Eye (tissue), 1 donor: Measurements from ENCODE around the gene EFNA2.
"Not testable (repeated sequence)": the region's sequence is repeated elsewhere in the genome, so short reads cannot be mapped to it uniquely, and the experiment has no call there.

Experiments used
- DNase-seq: peaks from one replicate; pipeline ENCODE4 v3.0.0-alpha.2; 2015

The EFNA2 gene

DNA sequence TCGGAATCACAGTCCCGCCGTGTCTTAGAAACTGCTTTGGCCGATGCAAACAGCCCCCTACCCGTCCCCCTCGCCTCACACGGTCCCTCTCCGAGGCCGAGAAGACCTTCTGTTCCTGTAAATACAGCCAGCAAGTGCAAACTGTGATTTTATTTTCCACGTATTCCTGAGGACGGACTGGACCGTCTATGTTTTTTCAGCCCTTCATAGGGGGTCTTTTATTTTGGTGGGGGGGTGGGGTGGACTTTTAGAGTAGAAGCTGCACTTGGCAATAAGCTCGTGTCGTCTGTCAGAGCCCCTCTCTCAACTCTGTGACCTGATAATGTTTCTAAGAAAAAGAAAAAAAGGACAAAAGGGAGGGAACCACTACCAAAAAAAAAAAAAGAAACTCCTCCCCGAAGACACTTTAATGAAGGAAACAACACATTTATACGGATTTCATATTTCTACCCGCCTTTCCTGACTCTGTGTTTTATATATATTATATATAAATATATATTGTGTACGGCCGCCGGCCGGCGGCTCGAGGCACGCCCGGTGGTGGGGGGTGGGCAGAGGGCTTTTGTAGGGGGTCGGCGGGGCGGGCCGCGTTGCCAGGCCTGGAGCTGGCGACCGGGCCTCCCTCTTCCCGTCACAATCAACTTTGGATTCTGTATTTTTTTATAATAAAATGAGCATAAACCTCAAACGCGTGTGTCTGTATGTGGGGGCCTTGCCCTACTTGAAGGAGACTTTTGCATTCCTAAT, 15.2 kb downstream of the EFNA2 start:
- no peak for DNase-seq

DNA sequence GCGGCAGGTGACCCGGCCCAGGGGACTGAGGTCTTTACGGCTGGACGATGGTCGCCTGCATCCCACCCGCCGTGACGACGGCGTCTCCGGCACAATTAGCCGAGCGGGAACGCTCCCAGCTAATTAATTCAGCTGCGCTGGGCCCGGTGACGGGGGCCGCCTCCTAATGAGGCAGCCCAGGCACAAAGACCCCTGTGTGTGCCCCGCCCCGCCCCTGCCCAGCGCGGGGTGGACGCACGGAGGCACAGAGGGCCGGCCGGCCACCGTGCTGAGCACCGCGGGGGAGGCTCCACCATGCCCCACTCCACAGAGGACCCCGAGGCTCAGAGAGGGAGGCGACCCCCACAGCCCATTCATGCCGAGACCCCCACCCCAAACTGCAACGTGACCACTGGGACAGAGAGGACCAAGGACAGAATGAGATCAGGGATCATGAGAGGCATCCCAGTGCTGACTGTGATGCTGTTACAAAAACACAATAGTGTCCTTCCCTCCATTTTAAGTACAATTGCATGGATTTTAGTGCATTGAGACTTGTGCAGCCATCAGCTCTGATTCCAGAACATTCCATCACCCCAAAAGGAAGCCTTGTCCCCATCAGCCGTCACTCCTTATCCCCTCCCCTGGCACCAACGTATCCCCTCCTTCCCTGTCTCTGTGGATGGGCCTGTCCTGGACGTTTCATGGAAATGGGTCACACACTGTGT, 17.0 kb downstream of the EFNA2 start:
- peak; percentile 85 for DNase-seq

GRCh38 chr19:1304197-1304924, 18.7 kb downstream of the EFNA2 start:
- no peak for DNase-seq

DNA sequence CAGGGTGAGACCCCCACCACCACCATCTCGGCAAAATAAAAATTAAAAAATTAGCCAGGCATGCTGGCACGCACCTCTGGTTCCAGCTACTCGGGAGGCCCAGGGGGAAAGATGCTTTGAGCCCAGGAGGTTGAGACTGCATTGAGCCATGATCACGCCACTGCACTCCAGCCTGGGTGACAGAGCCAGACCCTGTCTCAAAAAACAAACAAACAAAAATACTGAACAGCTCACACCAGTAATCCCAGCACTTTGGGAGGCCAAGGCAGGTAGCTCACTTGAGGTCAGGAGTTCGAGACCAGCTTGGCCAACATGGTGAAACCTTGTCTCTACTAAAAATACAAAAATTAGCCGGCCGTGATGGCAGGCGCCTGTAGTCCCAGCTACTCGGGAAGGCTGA, 19.7 kb downstream of the EFNA2 start:
- DNase-seq: not testable (repeated sequence)

DNA sequence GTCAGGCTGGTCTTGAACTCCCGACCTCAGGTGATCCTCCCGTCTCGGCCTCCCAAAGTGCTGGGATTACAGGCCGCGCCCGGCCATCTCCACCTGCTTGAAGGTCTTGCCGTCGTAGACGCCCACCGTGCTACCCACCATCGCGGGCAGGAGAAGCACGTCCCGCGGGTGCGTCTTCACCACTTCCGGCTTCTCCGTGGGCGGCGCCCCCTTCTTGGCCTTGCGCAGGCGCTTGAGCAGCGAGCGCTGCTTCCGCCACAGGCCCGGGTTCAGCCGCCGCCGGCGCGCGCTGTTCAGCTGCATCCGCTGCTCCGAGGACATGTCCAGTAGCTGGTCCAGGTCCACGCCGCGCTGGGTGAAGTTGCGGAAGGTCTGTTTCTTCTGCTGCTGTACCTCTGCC, 21.6 kb downstream of the EFNA2 start:
- no peak for DNase-seq

DNA sequence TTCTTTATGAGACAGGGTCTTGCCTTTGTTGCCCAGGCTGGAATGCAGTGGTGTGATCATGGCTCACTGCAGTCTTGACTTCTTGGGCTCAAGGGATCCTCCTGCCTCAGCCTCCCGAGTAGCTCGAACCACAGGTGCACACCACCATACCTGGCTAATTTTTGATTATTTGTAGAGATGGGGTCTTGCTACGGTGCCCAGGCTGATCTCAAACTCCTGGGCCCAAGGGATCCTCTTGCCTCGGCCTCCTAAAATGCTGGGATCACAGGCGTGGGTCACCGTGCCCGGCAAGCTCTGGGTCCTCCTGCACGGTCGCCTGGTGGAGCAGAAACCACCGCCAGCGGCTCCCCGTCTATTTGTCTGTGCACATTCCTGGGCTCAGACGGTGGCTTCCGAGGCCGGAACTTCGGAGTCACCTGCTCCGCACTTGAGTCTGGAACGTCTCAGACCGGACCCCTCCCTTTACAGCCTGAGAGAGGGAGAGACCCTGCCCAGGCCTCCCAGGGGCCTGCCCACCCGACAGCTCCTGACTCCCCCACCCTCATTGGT, 22.2 kb downstream of the EFNA2 start:
- no peak for DNase-seq

- DNase-seq: no peak
Observed at GRCh38 chr19:1308718-1309117, 23.0 kb downstream of the EFNA2 start.

GRCh38 chr19:1309977-1310852, 24.5 kb downstream of the EFNA2 start:
- DNase-seq: no peak

- DNase-seq: no peak
Observed at GRCh38 chr19:1310853-1311180, 25.1 kb downstream of the EFNA2 start.

DNA sequence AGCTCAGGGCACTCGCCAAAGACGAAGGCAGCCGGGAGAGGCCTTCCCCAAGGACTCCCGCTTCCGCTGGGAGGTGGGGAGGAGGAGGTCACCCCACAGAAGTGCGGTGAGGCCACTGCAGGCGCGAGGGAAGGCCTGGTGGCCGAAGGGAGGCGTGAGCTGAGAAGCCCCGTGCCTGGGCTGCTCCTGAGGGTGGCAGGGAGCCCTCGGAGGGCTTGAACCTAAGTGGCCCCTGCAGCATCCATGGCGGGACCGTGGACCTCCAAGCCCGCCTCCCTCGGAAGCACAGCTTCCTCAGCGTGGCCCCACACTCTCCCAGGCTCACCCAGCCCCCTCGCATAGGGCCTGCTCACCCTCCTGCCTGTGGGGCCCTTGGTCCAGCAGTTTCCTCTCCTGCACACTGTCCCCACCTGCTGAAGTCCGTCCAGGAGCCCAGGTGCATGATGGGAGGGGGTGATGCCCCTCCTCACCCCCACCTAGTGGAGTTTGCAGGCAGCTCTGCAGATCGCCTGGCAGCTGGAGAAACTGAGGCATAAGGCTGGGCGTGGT, 25.9 kb downstream of the EFNA2 start:
- DNase-seq: no peak

GRCh38 chr19:1312767-1313694, 27.4 kb downstream of the EFNA2 start:
- DNase-seq: no peak

DNA sequence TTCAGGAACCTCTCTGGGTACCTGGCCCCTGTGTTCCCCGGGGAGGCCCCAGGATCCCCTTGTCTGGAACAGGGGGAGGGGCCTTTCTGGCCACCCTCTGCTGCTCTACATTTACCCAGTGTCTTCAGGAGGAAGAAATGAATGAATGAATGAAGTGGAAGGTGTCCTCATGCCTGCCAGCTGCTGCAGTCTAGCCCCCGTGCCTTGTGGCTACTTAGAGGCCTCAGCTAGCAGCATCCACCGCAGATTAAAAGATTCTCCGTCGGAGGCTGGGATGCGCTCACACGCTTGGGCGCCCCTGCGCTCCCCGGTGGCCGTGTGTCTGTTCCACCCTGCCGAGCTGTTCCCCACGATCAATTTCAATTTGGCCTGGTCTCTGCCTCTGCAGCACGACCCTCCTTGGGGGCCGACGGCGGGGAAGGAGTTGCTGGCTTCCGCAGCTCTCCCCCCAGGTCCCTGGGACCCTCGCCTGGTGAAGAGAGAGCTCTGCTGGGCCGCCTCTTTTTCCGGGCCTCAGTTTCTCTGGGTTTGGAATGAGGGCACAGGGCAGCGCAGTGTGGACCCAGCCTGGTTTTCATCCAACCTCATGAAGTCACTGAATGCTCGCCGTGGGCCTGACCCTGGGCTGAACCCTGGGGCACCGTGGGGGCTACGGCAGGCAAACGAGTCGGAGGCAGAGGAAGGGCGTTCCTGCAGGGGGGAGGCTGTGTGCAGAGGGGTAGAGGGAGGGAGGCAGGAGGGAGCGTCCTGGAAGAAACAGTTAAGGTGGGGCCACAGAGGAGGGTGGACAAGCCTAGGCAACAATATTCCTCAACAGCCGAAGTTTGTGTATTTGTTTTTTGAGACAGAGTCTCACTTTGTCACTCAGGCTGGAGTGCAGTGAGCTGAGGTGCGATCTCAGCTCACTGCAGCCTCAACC, 28.3 kb downstream of the EFNA2 start:
- DNase-seq: peak; percentile 59

DNA sequence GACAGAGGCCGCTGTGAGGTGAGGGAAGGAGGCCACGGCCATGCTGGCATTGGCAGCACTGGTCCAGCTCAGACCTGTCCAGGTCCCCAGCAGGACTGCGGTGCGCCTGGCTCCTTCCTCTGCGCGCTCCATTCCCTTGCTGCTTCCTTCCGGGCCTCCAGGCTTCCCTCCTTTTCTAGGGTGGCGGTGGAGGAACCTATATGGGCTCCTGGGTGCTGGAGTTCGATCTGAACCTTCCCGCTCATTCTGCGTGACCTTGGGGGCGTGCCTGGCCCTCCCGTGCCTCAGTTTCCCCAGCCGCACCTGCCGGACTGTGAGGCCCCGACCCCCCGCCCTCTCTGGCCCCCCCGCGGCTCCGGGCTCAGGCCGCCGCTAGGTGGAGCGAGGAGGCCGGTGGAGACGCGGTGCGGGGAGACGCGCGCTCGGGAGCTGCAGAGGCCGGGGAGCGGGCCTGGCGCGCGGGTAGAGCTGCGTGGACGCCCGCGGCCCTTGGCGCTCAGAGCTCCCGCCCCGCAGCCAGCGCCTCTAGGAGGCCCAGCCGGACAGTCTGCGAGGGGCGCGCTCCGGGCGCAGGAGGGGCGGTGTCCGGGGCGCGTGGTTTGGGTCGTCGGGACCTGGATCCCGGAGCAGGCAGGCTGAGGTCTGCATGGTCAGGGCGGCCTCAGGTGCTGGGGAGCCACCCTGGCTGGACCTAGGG, 29.9 kb downstream of the EFNA2 start:
- DNase-seq: peak; percentile 74

DNA sequence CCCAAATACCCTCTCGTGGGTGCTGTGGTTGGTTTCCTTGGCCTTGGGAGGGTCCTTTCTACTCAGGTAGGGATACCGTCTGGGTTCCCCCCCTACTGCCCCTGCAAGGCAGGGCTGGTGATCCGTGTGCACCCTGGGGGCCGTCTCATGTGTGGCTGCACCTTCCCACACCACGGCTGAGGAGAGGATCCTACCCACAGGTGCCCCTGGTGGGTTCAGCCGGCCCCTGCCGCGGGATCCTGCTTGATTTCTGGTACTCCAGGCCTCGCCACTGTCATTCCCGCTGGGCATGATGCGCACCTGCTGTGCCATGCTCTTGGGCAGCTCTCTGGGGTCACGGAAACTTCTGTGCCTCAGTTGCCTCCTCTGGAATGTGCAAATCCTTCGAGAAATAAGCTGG, 30.8 kb downstream of the EFNA2 start:
- no peak for DNase-seq

GRCh38 chr19:1317274-1318003, 31.8 kb downstream of the EFNA2 start:
- DNase-seq: no peak

DNA sequence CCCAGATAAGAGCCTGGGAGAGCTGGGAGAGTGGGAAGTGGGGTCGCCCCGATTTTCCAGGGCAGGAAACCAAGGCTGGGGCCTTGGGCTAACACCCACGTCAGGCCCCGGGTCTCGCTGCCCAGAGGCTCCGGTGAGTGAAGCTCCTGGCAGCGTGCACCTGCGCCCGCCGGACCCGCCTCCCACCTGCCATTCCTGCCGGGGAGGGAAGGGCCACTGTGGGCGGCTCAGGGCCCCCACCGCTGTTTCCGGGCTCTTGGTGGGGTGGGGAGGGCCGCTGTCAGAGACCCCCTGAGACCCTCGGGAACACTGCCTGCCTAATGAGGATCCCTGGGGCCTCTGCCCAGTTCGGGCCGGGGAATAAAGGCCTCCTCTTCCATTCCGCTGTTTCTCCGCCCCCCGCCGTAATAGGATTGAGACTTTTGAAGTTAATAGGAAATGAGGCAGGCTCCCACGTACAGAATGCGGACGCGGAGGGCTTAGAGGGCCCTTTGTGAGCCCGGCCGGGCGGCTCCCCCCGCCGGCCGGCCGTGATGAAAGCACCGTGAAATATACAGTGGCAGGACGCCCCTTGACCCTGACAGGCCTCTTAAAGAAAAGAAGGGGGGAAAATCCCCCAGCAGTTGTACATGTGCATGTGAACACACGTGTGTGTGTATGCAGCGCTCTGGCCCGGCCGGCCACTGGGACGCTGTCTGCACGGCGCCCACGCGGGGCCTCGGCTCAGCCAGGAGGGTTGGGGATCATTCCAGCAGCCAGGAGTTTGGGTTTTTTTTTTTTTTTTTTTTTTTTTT, 33.2 kb downstream of the EFNA2 start:
- DNase-seq: peak; percentile 91

DNA sequence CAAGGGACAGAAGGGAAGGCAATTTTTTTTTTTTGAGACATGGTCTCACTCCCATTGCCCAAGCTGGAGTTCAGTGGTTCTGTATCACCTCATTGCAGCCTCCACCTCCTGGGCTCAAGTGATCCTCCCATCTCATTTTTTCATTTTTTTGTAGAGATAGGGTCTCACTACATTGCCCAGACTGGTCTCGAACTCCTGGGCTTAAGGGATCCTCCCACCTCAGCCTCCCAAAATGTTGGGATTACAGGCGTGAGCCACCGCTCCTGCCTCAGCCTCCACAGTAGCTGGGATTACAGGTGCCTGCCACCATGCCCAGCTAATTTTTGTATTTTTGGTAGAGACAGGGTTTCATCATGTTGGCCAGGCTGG, 34.6 kb downstream of the EFNA2 start:
- not testable (repeated sequence) for DNase-seq

DNA sequence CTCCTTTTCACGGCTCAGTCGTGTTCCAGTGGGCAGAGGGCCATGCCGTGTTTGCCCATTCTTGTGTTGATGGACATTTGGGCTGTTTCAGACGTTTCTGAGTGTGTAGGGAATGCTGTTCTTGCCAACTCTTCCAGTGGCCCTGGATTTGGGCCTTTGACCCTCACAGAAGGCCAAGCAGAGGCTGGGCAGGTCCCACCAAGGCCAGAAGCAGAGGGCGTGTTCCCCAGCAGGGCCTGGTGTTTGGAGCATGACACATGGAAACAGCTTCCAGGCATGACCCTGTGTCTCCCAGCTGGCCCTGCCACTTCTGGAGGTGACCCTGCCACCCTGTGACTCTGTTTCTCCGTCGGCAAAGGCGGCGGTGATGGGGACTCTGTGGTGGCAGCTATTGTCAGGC, 35.9 kb downstream of the EFNA2 start:
- DNase-seq: no peak
